Kidney (tissue), 14 donors: ENCODE measurements around the gene ARIH2. TPM values are rescaled to one million over a fixed set of nuclear protein-coding genes. Genes with fewer than 3 reads are reported as not detected.

Source experiments
- DNase-seq, 5 donors: peaks; one replicate each; pipeline ENCODE4 v3.0.0-alpha.2; 2013 to 2020
- FAIRE-seq: peaks from 2 replicates; lab custom pipeline; 2012; peaks lifted over from hg19 to GRCh38; lab: Jason Lieb, UNC
- H3K27ac ChIP-seq, 2 donors: one replicate each; pipeline ENCODE4 v1.7.0; 2013; ENCODE audit warnings: low read depth in 2 of 2, low read length in 2 of 2, inconsistent platforms in 1 of 2
- H3K27me3 ChIP-seq: one replicate; pipeline ENCODE4 v1.7.1; 2013; ENCODE audit warnings: low read length, inconsistent platforms; ENCODE audit not compliant: control insufficient read depth, insufficient read depth
- H3K36me3 ChIP-seq, 3 donors: one replicate each; pipeline versions ENCODE4 v1.7.0 to v1.7.1; 2013; ENCODE audit warnings: low read length in 3 of 3, control low read depth in 1 of 3, inconsistent platforms in 1 of 3; ENCODE audit not compliant: insufficient read depth in 3 of 3, control insufficient read depth in 2 of 3
- H3K4me1 ChIP-seq, 3 donors: one replicate each; pipeline versions ENCODE4 v1.7.0 to v1.7.1; 2013; ENCODE audit warnings: low read length in 3 of 3, inconsistent platforms in 1 of 3, low read depth in 1 of 3; ENCODE audit not compliant: control insufficient read depth in 2 of 3, insufficient read depth in 2 of 3
- H3K4me3 ChIP-seq, 3 donors: one replicate each; pipeline versions ENCODE4 v1.7.0 to v1.8.1; 2013; ENCODE audit warnings: low read length in 3 of 3, control low read depth in 1 of 3, inconsistent platforms in 1 of 3
- H3K9ac ChIP-seq, 3 donors: one replicate each; pipeline versions ENCODE4 v1.7.0 to v1.7.1; 2013; ENCODE audit warnings: low read length in 3 of 3, control low read depth in 1 of 3, inconsistent platforms in 1 of 3
- H3K9me3 ChIP-seq, 3 donors: one replicate each; pipeline versions ENCODE4 v1.7.0 to v1.7.1; 2013; ENCODE audit warnings: low read length in 3 of 3, control low read depth in 1 of 3, inconsistent platforms in 1 of 3; ENCODE audit not compliant: control insufficient read depth in 2 of 3, insufficient read depth in 1 of 3
- intact Hi-C: fragments of 100-400 bp; cut with DNase I; formaldehyde crosslinking; loops from one replicate; pipeline ENCODE4 v1.11.1; 2022
- polyA plus RNA-seq: library from polyadenylated mRNA; stranded (reverse); fragments of 350-450 nt; fragmentation: Illumina TruSeq; extraction: RNeasy Lipid Tissue Mini Kit (QIAGEN cat#74804); gene quantifications from one replicate; pipeline ENCODE4 v1.2.3, GENCODE V29; 2014; ENCODE audit warnings: low read depth, low replicate concordance; ENCODE audit not compliant: insufficient read depth
- total RNA-seq: library from RNA; stranded (reverse); fragmentation: NEBNext Ultra II Directional; extraction: Animal tissue kit (Norgen Biotek cat#: 25700); gene quantifications from one replicate; pipeline ENCODE4 v1.2.1, GENCODE V29; 2021
- TF ChIP-seq, protein P1 (sequence below): IDR thresholded peaks from 3 replicates; pipeline ENCODE4 v1.5.1; 2012; ENCODE audit warnings: mild to moderate bottlenecking, moderate library complexity, borderline replicate concordance; ENCODE audit not compliant: insufficient read depth; ENCODE audit errors: extremely low read depth
- donor health status: control.
- donor health status: control.
- donor health status: control.
- donor health status: control.
- donor health status: control.
- donor health status: DM: yes; HTN: yes; CAD: no.
- donor health status: Normal renal cell carcinoma (clear cell type).

The ARIH2 gene
- total and polyA plus RNA-seq, 2 donors from 2014 or later, result 30.4 to 75.7 TPM

DNA sequence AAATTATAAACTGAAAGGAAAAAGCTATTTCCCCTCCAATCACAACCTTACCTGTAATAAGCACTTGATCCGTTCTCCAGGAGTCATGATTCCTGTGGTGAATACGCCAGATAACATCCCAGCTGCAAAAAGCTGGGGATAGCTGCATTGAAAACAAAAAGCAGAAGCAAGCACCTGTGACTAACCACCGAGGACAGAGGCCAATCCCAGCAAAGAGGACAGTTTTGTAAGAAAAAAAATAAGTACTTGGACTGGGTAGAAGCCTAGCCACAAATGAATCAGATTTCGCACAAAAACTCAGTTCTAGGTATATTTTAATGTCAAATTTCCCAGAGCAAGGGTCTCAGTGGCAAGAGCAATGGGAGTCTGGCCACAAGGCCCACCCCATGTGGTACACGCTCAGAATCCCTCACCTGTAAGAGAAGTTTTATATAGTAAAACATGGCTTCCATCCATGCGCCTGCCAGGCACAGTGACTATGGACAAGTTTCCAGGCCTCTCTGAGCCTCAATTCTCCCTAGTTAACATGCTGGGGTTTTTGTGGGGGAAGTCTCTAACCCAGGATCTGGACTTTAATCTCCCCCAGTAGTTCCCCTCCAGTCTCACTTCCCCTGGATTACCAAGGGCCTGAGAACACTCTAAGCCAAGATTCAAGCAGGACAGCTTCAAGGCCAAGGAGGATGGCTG lies 39.2 kb upstream of the ARIH2 start:
- H3K4me1 ChIP-seq, result no peaks in the 10 kb centered on the region
- DNase-seq, result no peak
- FAIRE-seq, result no peak
- intact Hi-C loops, result no loop called here
- no peak overlapping the region for H3K9ac ChIP-seq
- H3K9me3 ChIP-seq, result no peaks in the 10 kb centered on the region
- H3K36me3 ChIP-seq, result peaks cover 0 to 4% (median 0%) of the 10 kb centered on the region in 3 donors
- no peaks in the 10 kb centered on the region for H3K27me3 ChIP-seq
- H3K27ac ChIP-seq, result no peak overlapping the region
- no peak overlapping the region for H3K4me3 ChIP-seq
- TF ChIP-seq, protein P1, sequence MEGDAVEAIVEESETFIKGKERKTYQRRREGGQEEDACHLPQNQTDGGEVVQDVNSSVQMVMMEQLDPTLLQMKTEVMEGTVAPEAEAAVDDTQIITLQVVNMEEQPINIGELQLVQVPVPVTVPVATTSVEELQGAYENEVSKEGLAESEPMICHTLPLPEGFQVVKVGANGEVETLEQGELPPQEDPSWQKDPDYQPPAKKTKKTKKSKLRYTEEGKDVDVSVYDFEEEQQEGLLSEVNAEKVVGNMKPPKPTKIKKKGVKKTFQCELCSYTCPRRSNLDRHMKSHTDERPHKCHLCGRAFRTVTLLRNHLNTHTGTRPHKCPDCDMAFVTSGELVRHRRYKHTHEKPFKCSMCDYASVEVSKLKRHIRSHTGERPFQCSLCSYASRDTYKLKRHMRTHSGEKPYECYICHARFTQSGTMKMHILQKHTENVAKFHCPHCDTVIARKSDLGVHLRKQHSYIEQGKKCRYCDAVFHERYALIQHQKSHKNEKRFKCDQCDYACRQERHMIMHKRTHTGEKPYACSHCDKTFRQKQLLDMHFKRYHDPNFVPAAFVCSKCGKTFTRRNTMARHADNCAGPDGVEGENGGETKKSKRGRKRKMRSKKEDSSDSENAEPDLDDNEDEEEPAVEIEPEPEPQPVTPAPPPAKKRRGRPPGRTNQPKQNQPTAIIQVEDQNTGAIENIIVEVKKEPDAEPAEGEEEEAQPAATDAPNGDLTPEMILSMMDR, result no peak

DNA sequence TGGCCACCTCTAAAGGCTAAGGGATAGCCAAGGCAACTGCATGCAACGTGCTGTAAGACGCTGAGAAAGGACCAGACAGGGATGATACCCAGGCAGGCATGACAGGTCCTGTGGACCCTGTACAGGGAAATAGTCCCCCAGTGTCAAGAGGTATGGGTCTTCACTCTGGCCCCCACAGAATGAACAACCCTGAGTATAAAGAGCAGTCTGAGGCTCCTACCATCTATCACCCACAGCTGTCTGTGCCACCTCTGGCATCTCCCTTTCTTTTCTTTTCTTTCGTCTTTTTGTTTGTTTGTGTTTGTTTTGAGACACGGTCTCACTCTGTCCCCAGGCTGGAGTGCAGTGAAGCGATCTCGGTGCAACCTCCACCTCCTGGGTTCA lies 38.7 kb upstream of the ARIH2 start:
- Histone ChIP-seq H3K36me3 (peaks cover 0 to 4% (median 0%) of the 10 kb centered on the region in 3 donors), H3K27ac (no peak overlapping the region), H3K9ac (no peak overlapping the region), H3K27me3 (no peaks in the 10 kb centered on the region), H3K4me1 (no peaks in the 10 kb centered on the region), H3K9me3 (no peaks in the 10 kb centered on the region), H3K4me3 (no peak overlapping the region)
- no peak for DNase-seq
- no peak for FAIRE-seq
- intact Hi-C loops, result no loop called here
- TF ChIP-seq, protein P1, result no peak

DNA sequence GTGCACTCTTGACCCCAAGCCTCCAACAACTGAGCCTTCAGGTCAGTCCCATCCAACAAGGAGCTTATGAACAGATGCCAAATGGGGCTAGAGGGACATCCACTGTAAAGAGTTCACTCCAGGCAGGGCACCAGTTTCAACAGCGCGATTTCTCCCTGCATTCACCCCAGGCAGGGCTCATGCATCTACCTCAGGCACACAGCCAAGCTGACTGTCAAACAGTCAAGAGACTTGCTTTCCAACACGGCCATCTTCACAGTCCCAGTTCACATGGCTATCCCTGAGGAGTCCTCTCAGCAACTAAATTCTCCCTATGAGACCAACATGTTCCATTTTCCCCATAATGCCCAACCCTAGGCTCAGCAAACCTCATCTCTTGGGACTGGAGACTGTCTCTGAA lies 37.6 kb upstream of the ARIH2 start:
- no peak overlapping the region for H3K4me3 ChIP-seq
- H3K36me3 ChIP-seq, result peaks cover 0 to 4% (median 0%) of the 10 kb centered on the region in 3 donors
- H3K27me3 ChIP-seq, result no peaks in the 10 kb centered on the region
- intact Hi-C loops, result no loop called here
- no peak overlapping the region for H3K9ac ChIP-seq
- TF ChIP-seq, protein P1, result no peak
- DNase-seq (no peak), FAIRE-seq (no peak)
- H3K27ac ChIP-seq, result no peak overlapping the region
- H3K4me1 ChIP-seq, result no peaks in the 10 kb centered on the region
- no peaks in the 10 kb centered on the region for H3K9me3 ChIP-seq
